NCI-H2107 treated with DMSO at 0.1 percent for 48 hours (cell line): ENCODE data around the gene LCK.
"Not testable (repeated sequence)": the region's sequence is repeated elsewhere in the genome, so short reads cannot be mapped to it uniquely, and the experiment has no call there.

Experiments used
- DNase-seq: peaks from one replicate; lab custom pipeline; 2025; ENCODE audit not compliant: unreplicated experiment; lab: John Stamatoyannopoulos, UW

LCK gene

DNA sequence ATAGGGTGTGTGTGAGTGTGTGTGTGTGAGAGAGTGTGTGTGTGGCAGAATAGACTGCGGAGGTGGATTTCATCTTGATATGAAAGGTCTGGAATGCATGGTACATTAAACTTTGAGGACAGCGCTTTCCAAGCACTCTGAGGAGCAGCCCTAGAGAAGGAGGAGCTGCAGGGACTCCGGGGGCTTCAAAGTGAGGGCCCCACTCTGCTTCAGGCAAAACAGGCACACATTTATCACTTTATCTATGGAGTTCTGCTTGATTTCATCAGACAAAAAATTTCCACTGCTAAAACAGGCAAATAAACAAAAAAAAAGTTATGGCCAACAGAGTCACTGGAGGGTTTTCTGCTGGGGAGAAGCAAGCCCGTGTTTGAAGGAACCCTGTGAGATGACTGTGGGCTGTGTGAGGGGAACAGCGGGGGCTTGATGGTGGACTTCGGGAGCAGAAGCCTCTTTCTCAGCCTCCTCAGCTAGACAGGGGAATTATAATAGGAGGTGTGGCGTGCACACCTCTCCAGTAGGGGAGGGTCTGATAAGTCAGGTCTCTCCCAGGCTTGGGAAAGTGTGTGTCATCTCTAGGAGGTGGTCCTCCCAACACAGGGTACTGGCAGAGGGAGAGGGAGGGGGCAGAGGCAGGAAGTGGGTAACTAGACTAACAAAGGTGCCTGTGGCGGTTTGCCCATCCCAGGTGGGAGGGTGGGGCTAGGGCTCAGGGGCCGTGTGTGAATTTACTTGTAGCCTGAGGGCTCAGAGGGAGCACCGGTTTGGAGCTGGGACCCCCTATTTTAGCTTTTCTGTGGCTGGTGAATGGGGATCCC lies 22.5 kb downstream of the LCK start:
- no peak for DNase-seq

DNA sequence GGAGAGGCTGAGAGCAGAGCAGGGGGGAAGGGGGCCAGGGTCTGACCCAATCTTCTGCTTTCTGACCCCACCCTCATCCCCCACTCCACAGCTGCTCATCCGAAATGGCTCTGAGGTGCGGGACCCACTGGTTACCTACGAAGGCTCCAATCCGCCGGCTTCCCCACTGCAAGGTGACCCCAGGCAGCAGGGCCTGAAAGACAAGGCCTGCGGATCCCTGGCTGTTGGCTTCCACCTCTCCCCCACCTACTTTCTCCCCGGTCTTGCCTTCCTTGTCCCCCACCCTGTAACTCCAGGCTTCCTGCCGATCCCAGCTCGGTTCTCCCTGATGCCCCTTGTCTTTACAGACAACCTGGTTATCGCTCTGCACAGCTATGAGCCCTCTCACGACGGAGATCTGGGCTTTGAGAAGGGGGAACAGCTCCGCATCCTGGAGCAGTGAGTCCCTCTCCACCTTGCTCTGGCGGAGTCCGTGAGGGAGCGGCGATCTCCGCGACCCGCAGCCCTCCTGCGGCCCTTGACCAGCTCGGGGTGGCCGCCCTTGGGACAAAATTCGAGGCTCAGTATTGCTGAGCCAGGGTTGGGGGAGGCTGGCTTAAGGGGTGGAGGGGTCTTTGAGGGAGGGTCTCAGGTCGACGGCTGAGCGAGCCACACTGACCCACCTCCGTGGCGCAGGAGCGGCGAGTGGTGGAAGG lies 23.7 kb downstream of the LCK start:
- no peak for DNase-seq

GRCh38 chr1:32275424-32275823 lies 24.4 kb downstream of the LCK start:
- DNase-seq = no peak

- DNase-seq = no peak
Observed at GRCh38 chr1:32276032-32276782, 25.1 kb downstream of the LCK start.

GRCh38 chr1:32284777-32285176 lies 33.7 kb downstream of the LCK start:
- DNase-seq = not testable (repeated sequence)

GRCh38 chr1:32285658-32286057 lies 34.6 kb downstream of the LCK start:
- no peak for DNase-seq

DNA sequence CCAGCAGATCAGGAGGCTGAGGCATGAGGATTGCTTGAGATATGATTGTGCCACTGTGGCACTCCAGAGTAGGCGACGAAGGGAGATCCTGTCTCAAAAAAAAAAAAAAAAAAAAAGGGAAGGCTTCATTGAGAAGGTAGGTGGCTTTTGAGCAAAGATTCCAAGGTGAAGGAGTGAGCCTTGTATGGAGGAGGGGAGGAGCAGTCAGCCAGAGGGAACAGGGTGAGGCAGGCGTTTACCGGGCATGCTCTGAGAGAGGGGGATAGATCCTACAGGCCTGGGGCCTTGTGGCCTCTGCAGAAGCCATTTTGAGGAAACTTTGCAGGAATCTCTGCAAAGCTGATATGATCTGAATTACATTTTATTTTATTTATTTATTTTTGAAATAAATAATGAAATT lies 35.7 kb downstream of the LCK start:
- DNase-seq = no peak

GRCh38 chr1:32289256-32289655 lies 38.2 kb downstream of the LCK start:
- DNase-seq = no peak

DNA sequence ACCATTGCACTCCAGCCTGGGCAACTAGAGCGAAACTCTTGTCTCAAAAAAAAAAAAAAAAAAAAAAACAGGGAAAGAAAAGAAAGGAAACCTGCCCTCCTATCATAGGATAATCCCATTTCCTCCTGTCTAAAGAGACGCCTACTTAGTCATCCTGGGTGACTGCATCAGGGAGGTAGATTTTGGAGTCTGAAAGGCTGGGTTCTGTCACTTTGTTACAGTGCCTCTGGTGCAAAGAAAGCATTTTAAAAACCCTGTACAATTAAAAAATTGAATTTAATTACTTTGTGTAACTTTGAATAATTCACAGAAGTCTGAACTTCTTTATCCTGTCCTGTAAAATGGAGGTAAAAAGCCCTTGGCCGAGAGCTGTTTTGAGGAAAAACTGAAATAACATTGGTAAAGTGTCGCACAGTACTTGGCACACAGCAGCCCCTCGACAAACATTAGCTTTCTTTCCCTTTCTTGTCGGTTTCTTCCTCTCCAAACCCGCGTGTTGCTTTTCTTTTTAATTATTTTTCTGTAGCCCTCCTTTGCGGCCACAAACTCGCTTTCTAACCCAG lies 40.2 kb downstream of the LCK start:
- no peak for DNase-seq

- peak; percentile 94 for DNase-seq
Observed at GRCh38 chr1:32291708-32292538, 40.9 kb downstream of the LCK start, which contains the start of gene HDAC1. Gene HDAC1 (plus strand): TSS chr1:32292083. CDS start chr1:32292170, 87 bp downstream.

DNA sequence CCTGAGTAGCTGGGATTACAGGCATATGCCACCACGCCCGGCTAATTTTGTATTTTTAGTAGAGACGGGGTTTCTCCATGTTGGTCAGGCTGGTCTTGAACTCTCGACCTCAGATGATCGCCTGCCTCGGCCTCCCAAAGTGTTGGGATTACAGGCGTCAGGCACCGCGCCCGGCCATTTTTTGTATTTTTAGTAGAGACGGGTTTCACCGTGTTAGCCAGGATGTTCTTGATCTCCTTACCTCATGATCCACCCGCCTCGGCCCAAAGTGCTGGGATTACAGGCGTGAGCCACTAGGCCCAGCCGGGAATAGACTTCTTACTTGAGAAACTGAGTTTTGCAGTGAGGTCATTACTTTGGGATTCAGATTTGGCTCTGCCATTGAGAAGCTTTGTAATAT lies 47.1 kb downstream of the LCK start:
- not testable (repeated sequence) for DNase-seq

- no peak for DNase-seq
Observed at GRCh38 chr1:32299327-32299726, 48.3 kb downstream of the LCK start.

DNA sequence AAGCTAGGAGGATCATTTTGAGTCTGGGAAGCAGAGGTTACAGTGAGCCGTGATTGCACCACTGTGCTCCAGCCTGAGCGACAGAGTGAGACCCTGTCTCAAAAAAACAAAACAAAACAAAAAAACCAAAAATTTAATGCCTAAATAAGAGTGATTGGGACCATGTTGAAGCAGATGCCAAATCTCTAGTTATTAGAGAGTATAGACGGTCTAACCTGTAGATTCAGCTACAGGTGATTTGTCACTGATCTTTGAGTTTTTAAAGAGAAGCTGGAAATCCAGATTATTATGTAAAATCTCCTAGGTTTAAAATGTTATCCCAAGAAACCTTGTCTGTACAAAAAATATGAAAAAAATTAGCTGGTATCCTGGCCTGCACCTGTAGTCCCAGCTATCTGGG lies 52.3 kb downstream of the LCK start:
- DNase-seq = no peak

GRCh38 chr1:32303997-32304622 lies 53.0 kb downstream of the LCK start:
- DNase-seq = no peak

DNA sequence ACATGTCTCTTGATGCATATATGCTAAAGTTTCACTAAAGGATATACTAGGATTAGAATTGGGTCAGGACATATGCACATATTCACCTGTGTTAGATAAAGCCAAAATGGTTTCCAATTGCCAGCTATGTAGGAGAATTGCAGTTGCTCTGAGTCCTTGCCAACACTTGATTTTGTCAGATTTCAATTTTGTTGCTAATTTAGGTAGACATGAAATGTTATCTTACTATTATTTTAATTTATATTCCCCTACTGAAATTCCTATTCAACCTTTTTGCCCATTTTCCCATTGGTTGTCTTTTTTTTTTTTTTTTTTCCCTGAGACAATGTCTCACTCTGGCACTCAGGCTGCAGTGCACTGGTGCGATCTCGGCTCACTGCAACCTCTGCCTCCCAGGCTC lies 54.2 kb downstream of the LCK start:
- no peak for DNase-seq

- DNase-seq = no peak
Observed at GRCh38 chr1:32307324-32307723, 56.3 kb downstream of the LCK start.

DNA sequence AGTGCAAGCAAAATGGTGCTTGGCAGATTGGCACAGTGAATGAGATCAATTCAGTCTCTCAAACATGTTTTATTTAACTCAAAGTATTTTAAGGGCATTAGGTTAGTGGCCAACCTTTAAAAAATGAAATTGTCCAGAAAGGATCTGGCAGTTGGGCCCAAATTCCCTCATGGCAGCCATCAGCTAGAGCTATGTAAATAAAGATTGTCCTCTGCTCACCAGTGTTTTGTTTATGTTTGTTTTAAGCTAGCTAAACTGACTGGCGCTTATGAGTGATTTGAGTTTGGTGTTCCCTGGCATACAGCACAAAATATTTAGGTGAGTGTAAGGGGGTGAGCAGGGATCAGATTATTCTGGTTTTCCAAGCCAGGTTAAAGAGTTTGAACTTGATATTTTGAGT lies 58.9 kb downstream of the LCK start:
- DNase-seq = no peak

GRCh38 chr1:32311709-32312393 lies 60.8 kb downstream of the LCK start:
- DNase-seq = peak; percentile 66

- no peak for DNase-seq
Observed at GRCh38 chr1:32316903-32317277, 65.8 kb downstream of the LCK start.
